ENCODE results near the gene DCDC1.

DCDC1 gene

DNA sequence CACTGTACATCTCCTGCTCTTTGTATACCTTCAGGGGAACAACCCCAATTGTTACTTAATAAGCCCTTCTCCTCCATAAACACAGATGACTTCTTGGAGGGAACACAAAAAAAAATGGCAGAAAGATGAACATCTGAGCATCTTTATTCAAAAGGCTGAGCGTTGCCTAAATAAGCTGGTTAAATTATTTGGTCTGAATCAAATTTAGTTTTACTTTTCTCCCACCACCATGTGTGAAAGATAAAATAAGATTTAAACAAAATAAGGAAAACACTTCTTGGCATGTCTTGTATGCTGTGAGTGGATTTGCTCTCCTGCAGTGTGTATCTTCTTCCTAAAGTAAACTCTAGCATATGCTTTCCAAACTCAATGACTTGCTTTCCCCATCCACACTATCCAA is 137.9 kb downstream of the DCDC1 start:
- no peak for DNase-seq

- DNase-seq, result no peak
Observed at GRCh38 chr11:31218847-31219246, 150.7 kb downstream of the DCDC1 start.

DNA sequence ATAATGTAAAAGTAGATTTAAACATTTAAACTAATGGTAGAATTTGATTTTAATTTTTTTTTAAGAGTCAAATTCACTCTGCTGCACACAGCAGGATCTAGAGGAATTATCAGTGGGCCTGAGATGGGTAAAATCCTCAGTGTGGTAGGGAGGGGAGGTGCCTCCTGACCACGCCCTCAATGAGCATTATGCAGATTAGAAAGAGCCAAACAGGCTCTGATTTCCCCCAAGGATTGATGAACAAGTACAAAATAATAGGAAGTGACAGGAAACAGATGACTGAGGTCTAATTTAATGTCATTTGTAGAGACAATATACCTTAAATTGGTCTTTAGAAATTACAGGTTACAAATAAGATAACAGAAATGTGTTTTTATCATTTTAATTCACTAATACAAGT is 155.2 kb downstream of the DCDC1 start:
- no peak for DNase-seq

DNA sequence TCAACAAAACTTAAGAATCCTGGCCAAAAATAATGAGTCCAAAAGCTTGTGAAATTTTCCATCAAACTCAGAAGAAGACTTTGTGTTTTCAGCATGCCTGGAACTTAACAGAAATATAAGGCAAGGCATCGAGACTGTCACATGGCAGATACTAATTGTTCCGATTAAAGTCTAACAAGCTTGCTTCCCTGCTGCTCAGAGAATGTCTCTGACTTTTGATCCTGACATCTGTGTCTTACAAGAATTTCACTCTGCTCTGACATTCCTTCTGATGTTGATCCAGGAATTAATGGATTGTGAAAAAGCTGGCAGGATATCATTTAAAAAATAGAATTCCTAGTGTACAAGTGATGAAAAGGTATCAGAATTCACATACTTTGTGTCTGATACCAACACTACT is 170.2 kb downstream of the DCDC1 start:
- no peak for DNase-seq

DNA sequence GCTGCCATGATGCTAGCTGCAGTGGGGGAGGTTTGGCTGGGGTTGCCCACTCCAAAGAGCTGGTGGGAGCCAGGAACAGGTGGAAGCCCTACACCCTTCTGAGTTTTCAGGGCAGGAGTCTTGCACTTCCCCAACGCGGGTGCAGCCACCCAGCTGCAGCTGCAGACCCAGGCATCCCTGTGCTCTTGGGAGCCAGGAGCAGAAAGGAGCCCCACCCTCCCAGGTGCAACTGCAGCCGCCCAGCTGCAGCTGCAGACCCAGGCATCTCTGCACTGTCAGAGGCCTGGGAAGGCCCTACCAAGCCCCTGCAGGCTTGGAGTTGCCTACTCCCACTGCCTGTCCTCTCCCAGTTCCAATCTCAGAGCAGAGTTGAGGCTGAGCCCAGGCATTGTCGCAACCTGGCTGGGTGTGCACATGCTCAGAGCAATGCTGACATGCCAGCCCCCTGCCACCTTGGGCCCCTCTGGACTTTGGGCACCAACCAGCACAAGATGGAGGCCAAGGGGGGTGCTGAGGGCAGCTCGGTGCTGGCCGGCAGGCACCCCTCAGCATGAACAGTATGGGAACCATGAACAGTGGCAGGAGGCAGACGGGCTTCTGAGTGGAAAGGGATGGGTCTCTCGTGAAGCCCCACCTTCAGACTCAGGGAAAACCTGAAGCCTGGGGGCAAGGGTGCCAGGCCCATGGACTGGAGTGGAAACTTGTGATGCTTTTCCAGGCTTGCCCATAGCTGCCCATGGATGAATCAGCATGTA is 195.4 kb downstream of the DCDC1 start:
- DNase-seq, result no peak

GRCh38 chr11:31160504-31161422 is 208.8 kb downstream of the DCDC1 start:
- DNase-seq, result no peak

DNA sequence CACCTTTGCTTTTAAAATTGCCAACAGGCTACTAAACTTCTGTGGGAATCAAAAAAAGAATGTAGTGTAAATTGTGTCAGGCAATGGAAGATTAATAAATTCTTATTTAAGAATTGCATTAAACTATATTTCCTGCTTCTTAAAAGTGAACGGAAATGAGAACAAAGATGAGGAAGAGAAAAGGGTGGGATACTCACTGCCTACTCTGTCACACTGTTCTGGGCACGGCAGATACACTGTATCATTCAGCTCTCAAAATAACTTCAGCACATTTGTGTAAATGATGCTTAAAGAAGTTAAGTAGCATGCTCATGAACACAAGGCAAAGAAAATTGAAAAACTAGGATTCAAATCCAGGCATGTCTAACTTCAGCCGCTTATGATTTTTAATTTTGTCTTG is 218.7 kb downstream of the DCDC1 start:
- no peak for DNase-seq

GRCh38 chr11:31150011-31150410 is 219.5 kb downstream of the DCDC1 start:
- DNase-seq, result no peak

- DNase-seq, result no peak
Observed at GRCh38 chr11:31141789-31142188, 227.8 kb downstream of the DCDC1 start.

- DNase-seq, result no peak
Observed at GRCh38 chr11:31139479-31139878, 230.1 kb downstream of the DCDC1 start.

- DNase-seq, result no peak
Observed at GRCh38 chr11:31132531-31133421, 236.8 kb downstream of the DCDC1 start.

DNA sequence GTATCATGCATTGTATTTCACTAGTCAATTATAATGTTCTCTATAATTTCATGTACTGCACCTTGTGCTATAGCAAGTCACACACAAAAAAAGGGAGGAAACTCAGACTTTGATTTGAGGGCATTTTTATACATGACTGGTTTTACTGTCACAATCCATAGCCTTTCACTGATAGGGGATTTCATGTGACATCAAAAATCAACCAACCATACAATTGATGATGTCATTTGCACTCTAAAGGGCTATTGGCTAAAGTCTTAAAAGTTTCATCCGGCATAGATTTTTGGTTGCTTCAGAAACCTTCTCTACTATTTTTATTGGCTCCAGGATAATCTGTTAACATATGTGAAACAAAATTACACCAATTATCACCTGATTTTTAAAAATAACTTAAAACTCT is 237.8 kb downstream of the DCDC1 start:
- DNase-seq, result no peak

GRCh38 chr11:31127290-31127689 is 242.2 kb downstream of the DCDC1 start:
- no peak for DNase-seq

- no peak for DNase-seq
Observed at GRCh38 chr11:31120428-31120827, 249.1 kb downstream of the DCDC1 start.

GRCh38 chr11:31118566-31118965 is 251.0 kb downstream of the DCDC1 start:
- no peak for DNase-seq

GRCh38 chr11:31117038-31117437 is 252.5 kb downstream of the DCDC1 start:
- no peak for DNase-seq

GRCh38 chr11:31114442-31114841 is 255.1 kb downstream of the DCDC1 start:
- DNase-seq, result no peak

GRCh38 chr11:31110830-31111229 is 258.7 kb downstream of the DCDC1 start:
- DNase-seq, result no peak

DNA sequence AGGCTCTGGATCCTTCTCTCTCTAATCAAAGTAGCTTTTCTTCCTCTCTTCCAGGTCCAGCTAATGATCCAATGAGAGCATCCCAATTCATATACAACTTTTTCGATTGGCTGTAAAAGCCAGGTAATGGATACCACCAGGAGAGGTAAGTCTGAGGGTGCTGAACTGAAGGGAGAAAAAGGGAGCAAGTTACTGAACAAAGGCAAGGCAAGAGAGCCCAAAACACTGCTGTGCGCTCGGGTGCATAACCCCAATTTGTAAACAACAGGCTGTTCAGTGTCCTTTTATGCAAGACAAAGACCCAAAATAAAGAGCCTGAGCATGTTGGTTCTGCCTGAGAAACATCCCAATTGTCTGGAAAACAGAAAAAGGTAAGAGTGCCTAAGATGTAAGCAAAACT is 260.1 kb downstream of the DCDC1 start:
- DNase-seq, result no peak

- no peak for DNase-seq
Observed at GRCh38 chr11:31107649-31108048, 261.9 kb downstream of the DCDC1 start.

- DNase-seq, result no peak
Observed at GRCh38 chr11:31106968-31107576, 262.5 kb downstream of the DCDC1 start.

GRCh38 chr11:31106326-31106725 is 263.2 kb downstream of the DCDC1 start:
- no peak for DNase-seq

DNA sequence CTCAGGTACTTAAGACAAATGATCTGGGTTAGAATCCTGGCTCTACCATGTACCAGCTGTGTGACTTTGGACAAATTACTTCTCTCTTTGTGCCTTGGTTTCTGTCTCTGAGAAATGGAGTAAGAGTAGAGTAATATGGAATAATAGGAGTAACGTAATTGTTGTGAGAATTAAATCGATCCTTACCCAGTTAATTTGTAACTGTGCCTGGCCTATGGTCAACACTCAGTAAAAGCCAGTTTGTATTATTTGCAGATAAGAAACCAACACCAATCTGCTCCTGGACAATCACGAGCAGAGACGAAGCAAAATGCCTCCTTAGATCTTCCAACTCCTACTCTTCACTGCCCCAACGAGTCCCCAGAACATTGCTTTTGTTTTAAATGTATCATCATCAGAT is 266.7 kb downstream of the DCDC1 start:
- DNase-seq, result no peak
